Left lung (tissue), 10 donors: Measurements from ENCODE around the gene TENM4. TPM values are rescaled to one million over a fixed set of nuclear protein-coding genes. Genes with fewer than 3 reads are reported as not detected.

Source experiments
- ATAC-seq: fragments of 200-7000 bp; cut with Tn5 transposase; one replicate; pipeline ENCODE4 v1.9.1; 2020; ENCODE audit warnings: moderate library complexity
- DNase-seq, 4 donors: peaks; one replicate each; pipeline ENCODE4 v3.0.0-alpha.2; 2013 to 2020
- H3K27ac ChIP-seq, 2 donors: fragments of 200-600 bp; sonication (generic) in 1 of 2; one replicate each; pipeline versions ENCODE4 v1.5.0 to v1.8.0; 2020 to 2021
- H3K27me3 ChIP-seq, 2 donors: fragments of 200-600 bp; sonication (generic) in 1 of 2; one replicate each; pipeline versions ENCODE4 v1.5.0 to v1.8.0; 2020 to 2021
- H3K36me3 ChIP-seq, 2 donors: fragments of 200-600 bp; sonication (generic) in 1 of 2; one replicate each; pipeline versions ENCODE4 v1.5.0 to v1.8.0; 2020 to 2021
- H3K4me1 ChIP-seq, 2 donors: fragments of 200-600 bp; one replicate each; pipeline ENCODE4 v1.8.0; 2021
- H3K4me3 ChIP-seq, 2 donors: fragments of 200-600 bp; sonication (generic) in 1 of 2; one replicate each; pipeline versions ENCODE4 v1.5.0 to v1.8.0; 2020 to 2021; ENCODE audit warnings: mild to moderate bottlenecking in 1 of 2
- H3K9me3 ChIP-seq, 2 donors: fragments of 200-600 bp; sonication (generic) in 1 of 2; one replicate each; pipeline versions ENCODE4 v1.5.0 to v1.8.0; 2020 to 2021
- CTCF ChIP-seq, 2 donors: fragments of 200-600 bp; sonication (generic) in 1 of 2; IDR thresholded peaks; one replicate each; pipeline versions ENCODE4 v1.5.0 to v1.8.0; 2021; ENCODE audit warnings: antibody characterized with exemption in 2 of 2
- intact Hi-C, 2 donors: fragments of 100-400 bp; cut with DNase I; formaldehyde crosslinking; loops; one replicate each; pipeline versions ENCODE4 v1.11.2 to v1.14.2; 2022
- polyA plus RNA-seq, 6 donors: library from polyadenylated mRNA; unstranded; fragments of 120-200 nt; gene quantifications; one replicate each; pipeline ENCODE4 v1.2.1, GENCODE V29; 2013; ENCODE audit not compliant: insufficient read length in 6 of 6
- total RNA-seq, 2 donors: library from RNA; stranded (reverse); fragmentation: NEBNext Ultra II Directional; extraction: Animal tissue kit (Norgen Biotek cat#: 25700); gene quantifications; one replicate each; pipeline ENCODE4 v1.2.1, GENCODE V29; 2021
- donor health status: DM: no; HTN: yes; CAD: no.
- donor health status: DM: no; HTN: no; CAD: no.

The TENM4 gene
- total and polyA plus RNA-seq, 8 donors = 3.4 to 7.1 (median 5.2) TPM

- Histone ChIP-seq H3K27ac (no peak overlapping the region), H3K27me3 (no peaks in the 10 kb centered on the region), H3K9me3 (no peaks in the 10 kb centered on the region), H3K4me3 (no peak overlapping the region), H3K36me3 (no peaks in the 10 kb centered on the region), H3K4me1 (no peaks in the 10 kb centered on the region)
- no peak for ATAC-seq
- intact Hi-C loops = no loop called here
- no peak for DNase-seq
- no peak for TF ChIP-seq CTCF (IDR thresholded peaks at IDR 0.05)
These were observed 231.1 kb downstream of the TENM4 start for GRCh38 chr11:79209540-79210266.

GRCh38 chr11:79208126-79208525 is 232.7 kb downstream of the TENM4 start:
- no peaks in the 10 kb centered on the region for H3K36me3 ChIP-seq
- no peak overlapping the region for H3K4me3 ChIP-seq
- no peak overlapping the region for H3K27ac ChIP-seq
- no peaks in the 10 kb centered on the region for H3K4me1 ChIP-seq
- no peaks in the 10 kb centered on the region for H3K9me3 ChIP-seq
- no peak for TF ChIP-seq CTCF (IDR thresholded peaks at IDR 0.05)
- ATAC-seq = no peak
- DNase-seq = no peak
- no peaks in the 10 kb centered on the region for H3K27me3 ChIP-seq
- intact Hi-C loops = no loop called here

- Histone ChIP-seq H3K9me3 (no peaks in the 10 kb centered on the region), H3K4me1 (no peaks in the 10 kb centered on the region), H3K4me3 (no peak overlapping the region), H3K36me3 (no peaks in the 10 kb centered on the region), H3K27me3 (no peaks in the 10 kb centered on the region), H3K27ac (no peak overlapping the region)
- TF ChIP-seq CTCF (IDR thresholded peaks at IDR 0.05) = no peak
- intact Hi-C loops = no loop called here
- DNase-seq (no peak), ATAC-seq (no peak)
These were observed 233.9 kb downstream of the TENM4 start for GRCh38 chr11:79206951-79207350.

GRCh38 chr11:79205786-79206185 is 235.0 kb downstream of the TENM4 start:
- no peaks in the 10 kb centered on the region for H3K4me1 ChIP-seq
- ATAC-seq = no peak
- H3K27me3 ChIP-seq = no peaks in the 10 kb centered on the region
- TF ChIP-seq CTCF (IDR thresholded peaks at IDR 0.05) = no peak
- H3K36me3 ChIP-seq = no peaks in the 10 kb centered on the region
- DNase-seq = no peak
- intact Hi-C loops = no loop called here
- peaks cover 0 to under 1% of the 10 kb centered on the region in 2 donors for H3K9me3 ChIP-seq
- no peak overlapping the region for H3K4me3 ChIP-seq
- no peak overlapping the region for H3K27ac ChIP-seq

GRCh38 chr11:79201677-79202347 is 239.0 kb downstream of the TENM4 start:
- TF ChIP-seq CTCF (IDR thresholded peaks at IDR 0.05) = no peak
- H3K27me3 ChIP-seq = no peaks in the 10 kb centered on the region
- ATAC-seq (no peak), DNase-seq (no peak)
- no peaks in the 10 kb centered on the region for H3K4me1 ChIP-seq
- intact Hi-C loops = no loop called here
- no peak overlapping the region for H3K4me3 ChIP-seq
- H3K9me3 ChIP-seq = peaks cover 0 to 7% of the 10 kb centered on the region in 2 donors
- H3K36me3 ChIP-seq = no peaks in the 10 kb centered on the region
- H3K27ac ChIP-seq = no peak overlapping the region
